BJ (cell line): Measurements from ENCODE around the gene SLC25A36. TPM values are rescaled to one million over a fixed set of nuclear protein-coding genes. Genes with fewer than 3 reads are reported as not detected.
"Not testable (repeated sequence)": the region's sequence is repeated elsewhere in the genome, so short reads cannot be mapped to it uniquely, and the experiment has no call there.

Experiments used
- CTCF ChIA-PET: fragments of 350-600 bp; formaldehyde crosslinking; extraction: SDS; loops from one replicate; lab custom pipeline; 2021; ENCODE audit warnings: antibody characterized with exemption, inconsistent platforms; lab: Yijun Ruan, JAX
- POLR2A ChIA-PET: fragments of 300-600 bp; sonication (Branson Sonifier 250); formaldehyde crosslinking; extraction: SDS; loops from one replicate; lab custom pipeline; 2021; ENCODE audit warnings: antibody characterized with exemption; lab: Charles Lee
- DNase-seq: peaks from one replicate; pipeline ENCODE4 v3.0.0-alpha.2; 2011; ENCODE audit warnings: low read depth
- H3K27me3 ChIP-seq: 2 replicates; pipeline ENCODE4 v1.6.0; 2011; ENCODE audit warnings: low read length; ENCODE audit not compliant: control insufficient read depth, insufficient read depth
- H3K36me3 ChIP-seq: 2 replicates; pipeline ENCODE4 v1.5.1; 2011; ENCODE audit warnings: low read length; ENCODE audit not compliant: control insufficient read depth, insufficient read depth
- H3K4me3 ChIP-seq: 2 replicates; pipeline ENCODE4 v1.5.1; 2011; ENCODE audit warnings: low read depth, mild to moderate bottlenecking, control low read depth, low read length
- CTCF ChIP-seq: IDR thresholded peaks from 2 replicates; pipeline ENCODE4 v1.5.1; 2011; ENCODE audit warnings: low read depth, mild to moderate bottlenecking, control low read depth, inconsistent platforms, low read length, moderate library complexity; ENCODE audit not compliant: insufficient read depth
- polyA plus RNA-seq: library from polyadenylated mRNA; depleted of rRNA; stranded (reverse); fragments of >200 nt; gene quantifications from 2 replicates; pipeline ENCODE4 v1.2.3, GENCODE V29; 2011

The SLC25A36 gene
- polyA plus RNA-seq, 1 experiment = 32.0 TPM

GRCh38 chr3:140929446-140929845 lies 12.2 kb upstream of the SLC25A36 start:
- H3K27me3 ChIP-seq = peaks cover 4% of the 10 kb centered on the region; the same call in 1 of the 2 replicates
- ChIA-PET CTCF (interaction anchor here (1.0 to 1.7 kb wide), 2 partner anchors 13 to 262 kb away, joined by 3 to 4 read pairs; no protein-coding TSS in a partner anchor), POLR2A (no interaction called here)
- no peaks in the 10 kb centered on the region for H3K36me3 ChIP-seq
- TF ChIP-seq CTCF = no peak
- no peak overlapping the region for H3K4me3 ChIP-seq
- DNase-seq = no peak

- Histone ChIP-seq H3K4me3 (no peak overlapping the region), H3K27me3 (peaks cover 4% of the 10 kb centered on the region; the same call in 1 of the 2 replicates), H3K36me3 (no peaks in the 10 kb centered on the region)
- no peak for TF ChIP-seq CTCF
- POLR2A ChIA-PET = no interaction called here
- CTCF ChIA-PET = interaction anchor here (0.7 to 0.9 kb wide), 2 partner anchors 53 to 69 kb away, joined by 3 read pairs; no protein-coding TSS in a partner anchor
- no peak for DNase-seq
These were observed 10.6 kb upstream of the SLC25A36 start for GRCh38 chr3:140931016-140931454.

GRCh38 chr3:140931801-140932200 lies 9.8 kb upstream of the SLC25A36 start:
- ChIA-PET CTCF (interaction anchor here (0.7 to 1.6 kb wide), 3 partner anchors 9 to 68 kb away, joined by 3 to 6 read pairs (median 3); no protein-coding TSS in a partner anchor), POLR2A (no interaction called here)
- H3K27me3 ChIP-seq = peaks cover 4% of the 10 kb centered on the region; the same call in 1 of the 2 replicates
- H3K36me3 ChIP-seq = no peaks in the 10 kb centered on the region
- TF ChIP-seq CTCF = no peak
- H3K4me3 ChIP-seq = no peak overlapping the region
- DNase-seq = no peak

- no peaks in the 10 kb centered on the region for H3K36me3 ChIP-seq
- ChIA-PET POLR2A (no interaction called here), CTCF (interaction anchor here (1.6 kb wide), 1 partner anchor 10 kb away, joined by 6 read pairs; no protein-coding TSS in a partner anchor)
These were observed 8.5 kb upstream of the SLC25A36 start for GRCh38 chr3:140933109-140933508.

GRCh38 chr3:140933552-140933951 lies 8.1 kb upstream of the SLC25A36 start:
- H3K36me3 ChIP-seq = no peaks in the 10 kb centered on the region

More at GRCh38 chr3:140933109-140933508, 8.5 kb upstream of the SLC25A36 start:
- no peak for DNase-seq
- TF ChIP-seq CTCF = no peak
- Histone ChIP-seq H3K27me3 (no peaks in the 10 kb centered on the region), H3K4me3 (no peak overlapping the region)

GRCh38 chr3:140939305-140939704 lies 2.3 kb upstream of the SLC25A36 start:
- POLR2A ChIA-PET, H3K36me3 ChIP-seq, DNase-seq, H3K27me3 ChIP-seq, H3K4me3 ChIP-seq, CTCF ChIA-PET: not testable (repeated sequence)

More at GRCh38 chr3:140933552-140933951, 8.1 kb upstream of the SLC25A36 start:
- CTCF ChIA-PET = interaction anchor here (1.5 kb wide), 1 partner anchor 11 kb away, joined by 5 read pairs; no protein-coding TSS in a partner anchor
- no peak for DNase-seq
- no peak for TF ChIP-seq CTCF
- POLR2A ChIA-PET = no interaction called here
- H3K27me3 ChIP-seq = no peaks in the 10 kb centered on the region
- H3K4me3 ChIP-seq = no peak overlapping the region
